Smooth muscle cell (in vitro differentiated cells): ENCODE results near the gene NYAP1. TPM values are rescaled to one million over a fixed set of nuclear protein-coding genes. Genes with fewer than 3 reads are reported as not detected.
A peak's percentile ranks its signal among the peaks of the same experiment; 100 is the strongest.

Experiments used
- DNase-seq: peaks from one replicate; lab custom pipeline; 2025; ENCODE audit not compliant: unreplicated experiment; lab: John Stamatoyannopoulos, UW
- H2AFZ ChIP-seq: fragments of 200-600 bp; sonication (generic); 2 replicates; pipeline ENCODE4 v1.6.0; 2016; ENCODE audit warnings: antibody characterized with exemption, low read depth, mild to moderate bottlenecking
- H3F3A ChIP-seq: fragments of 200-600 bp; sonication (generic); 2 replicates; pipeline ENCODE4 v1.6.0; 2017; ENCODE audit warnings: antibody characterized with exemption, low read depth
- H3K27ac ChIP-seq: fragments of 200-600 bp; sonication (generic); 2 replicates; pipeline ENCODE4 v1.5.1; 2016; ENCODE audit warnings: low read depth, mild to moderate bottlenecking
- H3K27me3 ChIP-seq: fragments of 200-600 bp; sonication (generic); 2 replicates; pipeline ENCODE4 v1.6.1; 2016; ENCODE audit warnings: low read depth, mild to moderate bottlenecking
- H3K36me3 ChIP-seq: fragments of 200-600 bp; sonication (generic); 2 replicates; pipeline ENCODE4 v1.5.1; 2016; ENCODE audit warnings: low read depth
- H3K4me1 ChIP-seq: fragments of 200-600 bp; sonication (generic); 2 replicates; pipeline ENCODE4 v1.5.1; 2016; ENCODE audit warnings: low read depth
- H3K4me2 ChIP-seq: fragments of 200-600 bp; sonication (generic); 2 replicates; pipeline ENCODE4 v1.6.0; 2016; ENCODE audit warnings: mild to moderate bottlenecking
- H3K4me3 ChIP-seq: fragments of 200-600 bp; sonication (generic); 2 replicates; pipeline ENCODE4 v1.5.1; 2016; ENCODE audit warnings: mild to moderate bottlenecking
- H3K79me2 ChIP-seq: fragments of 200-600 bp; sonication (generic); 2 replicates; pipeline ENCODE4 v1.6.0; 2016; ENCODE audit warnings: low read depth, mild to moderate bottlenecking
- H3K9ac ChIP-seq: fragments of 200-600 bp; sonication (generic); 2 replicates; pipeline ENCODE4 v1.6.0; 2016; ENCODE audit warnings: low read depth
- H3K9me3 ChIP-seq: fragments of 200-600 bp; sonication (generic); replicated peaks from 2 replicates; pipeline ENCODE4 v1.5.1; 2016; ENCODE audit warnings: low read depth
- H4K20me1 ChIP-seq: fragments of 200-600 bp; sonication (generic); 2 replicates; pipeline ENCODE4 v1.6.0; 2016; ENCODE audit warnings: low read depth
- CTCF ChIP-seq: fragments of 200-600 bp; sonication (generic); IDR thresholded peaks from 2 replicates; pipeline ENCODE4 v1.5.1; 2017; ENCODE audit warnings: borderline replicate concordance, mild to moderate bottlenecking, antibody characterized with exemption; ENCODE audit not compliant: insufficient read depth, poor library complexity, severe bottlenecking
- WGBS: methylation state at CpG from one replicate; pipeline ENCODE4 v1.1.7; 2016; ENCODE audit warnings: low lambda C conversion rate; 5-methylcytosine and 5-hydroxymethylcytosine counted together
- polyA plus RNA-seq: library from polyadenylated mRNA; unstranded; fragments of >200 nt; fragmentation: Nextera tagmentation; extraction: Ambion mirVana; gene quantifications from 2 replicates; pipeline ENCODE4 v1.2.1, GENCODE V29; 2016
- total RNA-seq: library from RNA; depleted of rRNA; stranded (reverse); fragments of >200 nt; gene quantifications from 2 replicates; pipeline ENCODE4 v1.2.3, GENCODE V29; 2014

NYAP1 gene
- total and polyA plus RNA-seq, 2 experiments from 2014 or later = 2.3 TPM; not detected in 1

- Histone ChIP-seq H3K79me2 (no peaks in the 10 kb centered on the region), H2AFZ (no peak overlapping the region), H3K4me3 (no peak overlapping the region), H3K4me1 (no peaks in the 10 kb centered on the region), H3K27me3 (no peaks in the 10 kb centered on the region), H3K27ac (no peak overlapping the region), H4K20me1 (peaks cover 33% of the 10 kb centered on the region), H3K9ac (no peak overlapping the region), H3K4me2 (no peak overlapping the region), H3K36me3 (no peaks in the 10 kb centered on the region), H3F3A (no peaks in the 10 kb centered on the region), H3K9me3 (no peaks in the 10 kb centered on the region)
- WGBS = 94% methylated on average over 32 of the region's 32 CpGs
- no peak for TF ChIP-seq CTCF
- no peak for DNase-seq
These were observed 16.8 kb upstream of the NYAP1 start for GRCh38 chr7:100466653-100467605.

GRCh38 chr7:100467638-100468373 lies 15.9 kb upstream of the NYAP1 start:
- H3K4me3 ChIP-seq = no peak overlapping the region

GRCh38 chr7:100469227-100470044 lies 14.3 kb upstream of the NYAP1 start:
- no peaks in the 10 kb centered on the region for H3K4me1 ChIP-seq
- H3K36me3 ChIP-seq = no peaks in the 10 kb centered on the region
- H4K20me1 ChIP-seq = peaks cover 35% of the 10 kb centered on the region
- H3K27ac ChIP-seq = no peak overlapping the region
- no peaks in the 10 kb centered on the region for H3F3A ChIP-seq
- no peaks in the 10 kb centered on the region for H3K27me3 ChIP-seq
- H3K4me3 ChIP-seq = no peak overlapping the region
- H3K9ac ChIP-seq = no peak overlapping the region
- TF ChIP-seq CTCF = peak; percentile 88
- WGBS = 52% methylated on average over 8 of the region's 13 CpGs
- H3K9me3 ChIP-seq = no peaks in the 10 kb centered on the region
- no peaks in the 10 kb centered on the region for H3K79me2 ChIP-seq
- peak; percentile 68 for DNase-seq
- H2AFZ ChIP-seq = no peak overlapping the region
- no peak overlapping the region for H3K4me2 ChIP-seq

More at GRCh38 chr7:100467638-100468373, 15.9 kb upstream of the NYAP1 start:
- no peak overlapping the region for H3K4me2 ChIP-seq
- no peaks in the 10 kb centered on the region for H3K4me1 ChIP-seq
- no peaks in the 10 kb centered on the region for H3K9me3 ChIP-seq
- peaks cover 35% of the 10 kb centered on the region for H4K20me1 ChIP-seq
- no peaks in the 10 kb centered on the region for H3K36me3 ChIP-seq
- WGBS = 92% methylated on average over 14 of the region's 22 CpGs
- no peak for TF ChIP-seq CTCF
- no peaks in the 10 kb centered on the region for H3K79me2 ChIP-seq
- H3K27ac ChIP-seq = no peak overlapping the region
- no peak overlapping the region for H3K9ac ChIP-seq
- H2AFZ ChIP-seq = no peak overlapping the region
- H3F3A ChIP-seq = no peaks in the 10 kb centered on the region
- no peak for DNase-seq
- no peaks in the 10 kb centered on the region for H3K27me3 ChIP-seq
